Stimulated activated CD4-positive, alpha-beta T cell treated with anti-CD3 and anti-CD28 coated beads, Interleukin-15, amount 100 ng/mL, for 48 hours (primary cell): ENCODE results near the gene ELFN1.

ENCODE experiments used
- DNase-seq, 2 donors: peaks; one replicate each; pipeline ENCODE4 v3.0.0-alpha.2; 2020; ENCODE audit warnings: low read depth in 2 of 2

ELFN1 gene

GRCh38 chr7:1669954-1670893 lies at the start of gene ELFN1:
Gene ELFN1, plus strand, starts transcription at chr7:1670277. Its CDS starts 74,320 bp downstream, at chr7:1744597.
- no peak for DNase-seq

- no peak for DNase-seq
These were observed 49.2 kb upstream of the ELFN1 start for GRCh38 chr7:1620835-1621234.

GRCh38 chr7:1621718-1622117 lies 48.4 kb upstream of the ELFN1 start:
- no peak for DNase-seq

- no peak for DNase-seq
These were observed 47.6 kb upstream of the ELFN1 start for GRCh38 chr7:1622441-1622840.

DNA sequence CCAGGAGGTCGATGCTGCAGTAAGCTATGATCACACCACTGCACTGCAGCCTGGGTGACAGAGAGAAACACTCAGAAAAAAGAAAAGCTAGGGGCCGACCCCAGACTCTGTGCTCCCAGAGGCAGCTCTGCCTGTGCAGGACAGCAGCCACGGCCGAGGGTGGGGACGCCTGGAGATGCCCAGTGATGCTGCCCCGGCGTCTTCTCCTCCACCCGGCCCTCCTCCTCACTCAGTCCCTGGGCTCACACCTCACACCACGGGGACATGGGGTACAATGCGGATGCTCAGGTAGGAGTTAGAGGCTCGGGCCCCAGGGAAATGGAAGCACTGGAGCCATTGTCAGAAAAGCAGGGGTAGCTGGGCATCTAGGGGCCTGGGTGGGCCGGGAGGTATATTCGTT lies 46.3 kb upstream of the ELFN1 start:
- no peak for DNase-seq

GRCh38 chr7:1624999-1625927 lies 44.8 kb upstream of the ELFN1 start:
- DNase-seq: no peak

- DNase-seq: no peak
These were observed 43.3 kb upstream of the ELFN1 start for GRCh38 chr7:1626769-1627168.

DNA sequence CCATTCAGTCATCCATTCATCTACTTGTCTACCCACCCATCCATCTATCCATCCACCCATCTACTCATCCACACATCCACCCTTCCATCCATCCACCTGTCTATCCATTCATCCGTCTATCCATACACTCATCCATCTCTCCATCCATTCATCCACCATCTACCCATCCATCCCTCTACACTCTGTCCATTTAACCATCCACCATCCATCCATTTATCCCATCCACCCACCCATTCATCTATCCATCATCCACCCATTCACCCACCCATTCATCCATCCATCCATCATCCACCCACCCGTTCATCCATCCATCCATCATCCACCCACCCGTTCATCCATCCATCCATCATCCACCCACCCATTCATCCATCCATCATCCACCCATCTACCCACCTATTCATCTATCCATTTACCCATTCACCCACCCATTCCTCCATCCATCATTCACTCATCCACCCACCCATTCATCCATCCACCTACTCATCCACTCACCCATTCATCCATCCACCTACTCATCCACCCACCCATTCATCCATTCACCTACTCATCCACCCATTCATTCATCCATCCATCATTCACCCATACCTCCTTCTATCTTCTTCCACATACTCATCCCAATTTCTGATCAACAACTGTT lies 39.3 kb upstream of the ELFN1 start:
- no peak for DNase-seq

- DNase-seq: no peak
These were observed 38.4 kb upstream of the ELFN1 start for GRCh38 chr7:1631678-1632077.

DNA sequence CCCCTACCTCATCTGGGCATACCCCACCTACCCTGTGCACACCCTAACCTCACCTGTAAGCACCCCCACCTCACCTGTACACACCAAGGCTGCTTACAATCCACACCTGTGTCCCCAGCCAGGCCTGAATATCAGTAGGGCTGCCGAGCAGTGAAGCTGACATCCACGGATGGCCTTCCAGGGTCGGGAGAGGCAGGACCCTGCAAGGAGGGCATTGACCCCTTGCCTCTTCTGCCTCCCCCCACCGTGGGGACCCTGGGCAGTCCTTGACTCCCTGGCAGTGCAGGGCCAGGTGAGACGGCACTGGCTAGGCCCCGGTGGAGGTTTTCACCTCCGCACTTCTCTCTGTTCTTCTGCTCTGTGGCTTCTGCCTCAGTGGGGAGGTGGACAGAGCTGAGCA lies 37.6 kb upstream of the ELFN1 start:
- DNase-seq: no peak

- DNase-seq: no peak
These were observed 36.9 kb upstream of the ELFN1 start for GRCh38 chr7:1632916-1633785.

GRCh38 chr7:1635401-1635800 lies 34.7 kb upstream of the ELFN1 start:
- DNase-seq: no peak

- DNase-seq: no peak
These were observed 32.9 kb upstream of the ELFN1 start for GRCh38 chr7:1637155-1637554.

DNA sequence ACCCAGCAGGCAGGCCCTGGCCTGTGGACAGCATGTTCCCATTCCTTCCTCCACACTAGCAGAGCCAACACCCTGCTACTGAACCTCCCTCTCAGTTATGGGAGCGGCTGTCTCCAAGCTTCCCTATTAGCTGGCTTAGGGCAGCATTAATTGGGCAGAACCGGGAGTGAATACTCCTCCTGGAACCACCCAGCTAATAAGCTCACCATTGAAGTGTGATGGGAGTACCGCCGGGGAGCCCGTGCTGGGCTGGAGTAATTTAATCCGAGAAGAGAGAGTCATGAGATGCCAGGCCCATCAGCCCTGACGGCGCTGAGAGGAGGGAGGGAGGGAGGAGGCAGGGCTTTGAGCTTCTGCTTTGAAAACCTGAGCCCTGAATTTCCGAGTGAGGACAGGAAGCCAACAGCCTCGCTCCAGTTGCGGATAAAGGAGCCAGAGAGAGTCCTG lies 31.8 kb upstream of the ELFN1 start:
- no peak for DNase-seq

DNA sequence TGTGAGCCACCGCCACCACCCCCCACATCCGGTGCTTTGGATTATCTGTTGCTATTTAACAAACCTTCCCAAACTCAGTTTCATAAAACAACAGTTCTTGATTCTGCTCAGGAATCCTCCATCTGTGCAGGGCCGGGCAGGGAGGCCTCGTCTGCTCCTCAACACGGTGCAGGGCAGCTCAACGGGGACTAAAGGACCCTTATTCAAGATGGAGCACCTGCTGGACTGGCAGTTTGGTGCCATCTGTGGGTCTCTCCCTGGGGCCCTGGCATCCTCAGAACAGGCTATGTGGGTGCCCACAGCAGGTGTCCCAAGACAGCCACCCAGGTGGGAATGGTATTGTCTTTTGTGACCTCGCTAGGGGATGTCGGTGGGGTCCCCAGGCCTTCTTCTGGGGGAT lies 31.0 kb upstream of the ELFN1 start:
- DNase-seq: no peak

- no peak for DNase-seq
These were observed 30.4 kb upstream of the ELFN1 start for GRCh38 chr7:1639532-1640175.

- DNase-seq: no peak
These were observed 29.5 kb upstream of the ELFN1 start for GRCh38 chr7:1640376-1641172.

DNA sequence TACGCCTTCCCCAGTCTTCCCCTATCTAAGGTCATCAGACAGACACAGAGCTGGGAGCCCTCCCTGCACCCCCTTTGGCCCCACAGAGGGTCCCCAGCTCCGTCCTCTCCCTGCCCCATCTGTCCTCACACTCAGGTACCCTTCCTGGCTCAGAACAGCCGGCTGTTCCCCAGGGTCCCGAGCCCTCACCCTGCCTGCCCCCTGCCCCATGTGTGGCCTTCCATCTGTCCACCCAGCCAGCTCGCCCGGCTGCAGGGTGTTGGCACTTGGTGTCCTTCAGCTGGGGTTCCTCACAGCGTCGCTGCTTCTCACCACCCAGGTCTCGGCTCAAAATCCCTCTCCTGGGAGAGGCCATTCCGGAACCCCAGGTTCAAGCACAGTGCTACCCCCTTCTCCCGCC lies 28.9 kb upstream of the ELFN1 start:
- no peak for DNase-seq

DNA sequence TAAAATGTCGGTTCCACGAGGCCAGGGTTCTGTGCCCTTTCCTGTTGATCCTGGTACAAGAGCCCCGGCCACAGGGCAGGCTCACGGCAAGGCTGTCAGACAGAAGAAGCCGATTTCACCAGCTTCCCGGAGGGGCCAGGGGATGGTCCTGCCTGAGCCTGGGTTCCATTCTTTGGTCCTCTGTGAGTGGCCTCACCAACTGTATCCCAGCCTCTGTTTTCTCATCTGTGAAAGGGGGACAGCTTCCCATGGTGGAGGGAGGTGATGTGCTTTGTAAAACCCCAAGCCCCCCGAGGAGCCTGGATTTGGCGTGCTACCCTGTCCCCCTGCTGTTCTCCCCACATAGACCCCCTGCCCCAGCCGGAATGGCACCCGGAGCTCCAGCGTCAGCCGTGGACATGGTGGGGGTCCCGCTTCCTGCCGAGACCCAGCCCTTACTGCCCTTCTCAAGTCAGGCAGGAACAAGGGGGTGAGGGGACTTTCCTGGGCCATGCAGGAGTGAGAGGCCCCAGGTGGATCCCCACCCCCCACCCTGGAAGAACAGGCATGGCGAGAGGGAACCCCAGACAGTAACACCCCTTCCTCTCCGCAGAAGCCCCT lies 28.3 kb upstream of the ELFN1 start:
- no peak for DNase-seq
